GM12878 (cell line): Measurements from ENCODE around the gene SPTBN2. TPM values are rescaled to one million over a fixed set of nuclear protein-coding genes. Genes with fewer than 3 reads are reported as not detected.

Experiments used
- ATAC-seq: fragments of 200-7000 bp; cut with Tn5 transposase; 3 replicates; pipeline ENCODE4 v1.9.1; 2020; ENCODE audit warnings: mild to moderate bottlenecking, moderate library complexity
- BruUV-seq: library from RNA; stranded (reverse); fragments of 400-500 nt; replicated peaks from 2 replicates; lab custom pipeline; 2021; lab: Mats Ljungman, UMichigan
- CTCF ChIA-PET: fragments of 300-600 bp; sonication (Branson Sonifier 250); formaldehyde crosslinking; extraction: SDS; loops from one replicate; lab custom pipeline; 2021; ENCODE audit warnings: inconsistent platforms; lab: Yijun Ruan, JAX
- POLR2A ChIA-PET: fragments of 350-600 bp; formaldehyde crosslinking; extraction: SDS; loops from one replicate; lab custom pipeline; 2021; ENCODE audit warnings: inconsistent platforms; lab: Charles Lee
- RAD21 ChIA-PET: fragments of 300-600 bp; sonication (Branson Sonifier 250); formaldehyde crosslinking; loops from one replicate; lab custom pipeline; 2023; ENCODE audit warnings: antibody characterized with exemption; ENCODE audit not compliant: unreplicated experiment; lab: Charles Lee
- SMC1A ChIA-PET: fragments of 300-600 bp; sonication (Branson Sonifier 250); formaldehyde crosslinking; loops from one replicate; lab custom pipeline; 2023; ENCODE audit not compliant: unreplicated experiment, uncharacterized antibody; lab: Charles Lee
- DNase-seq: peaks from one replicate; pipeline ENCODE4 v3.0.0-alpha.2; 2011; ENCODE audit warnings: low read depth, low spot score
- FAIRE-seq: peaks from 3 replicates; lab custom pipeline; 2011; peaks lifted over from hg19 to GRCh38; lab: Jason Lieb, UNC
- H2AFZ ChIP-seq: 2 replicates; pipeline ENCODE4 v1.6.0; 2011; ENCODE audit warnings: low read depth, low read length, control low read depth; ENCODE audit not compliant: control insufficient read depth
- H3K27ac ChIP-seq: 2 replicates; pipeline ENCODE4 v1.5.1; 2011; ENCODE audit warnings: control low read depth; ENCODE audit not compliant: control insufficient read depth, insufficient read depth
- H3K27me3 ChIP-seq, 2 experiments: replicated peaks in 1 of 2; 2 replicates each; pipeline versions ENCODE4 v1.6.0 to v1.6.1; 2011; ENCODE audit warnings: low read length in 1 of 2; ENCODE audit not compliant: control insufficient read depth in 2 of 2, insufficient read depth in 2 of 2
- H3K36me3 ChIP-seq, 2 experiments: 2 replicates each; pipeline ENCODE4 v1.5.1; 2011; ENCODE audit warnings: low read length in 1 of 2; ENCODE audit not compliant: control insufficient read depth in 2 of 2, insufficient read depth in 2 of 2
- H3K4me1 ChIP-seq: 2 replicates; pipeline ENCODE4 v1.6.1; 2011; ENCODE audit warnings: mild to moderate bottlenecking, low read length, moderate library complexity, mixed read lengths; ENCODE audit not compliant: control insufficient read depth, insufficient read depth
- H3K4me2 ChIP-seq: 2 replicates; pipeline ENCODE4 v1.6.0; 2011; ENCODE audit warnings: control low read depth; ENCODE audit not compliant: control insufficient read depth, insufficient read depth
- H3K4me3 ChIP-seq: fragments of 200-600 bp; sonication (generic); 2 replicates; pipeline ENCODE4 v1.5.1; 2016
- H3K79me2 ChIP-seq: 2 replicates; pipeline ENCODE4 v1.6.0; 2011; ENCODE audit warnings: low read length; ENCODE audit not compliant: control insufficient read depth, insufficient read depth
- H3K9ac ChIP-seq: 2 replicates; pipeline ENCODE4 v1.8.0; 2011; ENCODE audit warnings: low read length, control low read depth, mixed read lengths; ENCODE audit not compliant: control insufficient read depth, insufficient read depth
- H3K9me3 ChIP-seq: replicated peaks from 3 replicates; pipeline ENCODE4 v1.5.1; 2011; ENCODE audit warnings: mild to moderate bottlenecking, low read length; ENCODE audit not compliant: control insufficient read depth, insufficient read depth
- H4K20me1 ChIP-seq: 2 replicates; pipeline ENCODE4 v1.6.0; 2011; ENCODE audit not compliant: control insufficient read depth, insufficient read depth
- BCL11A ChIP-seq: IDR thresholded peaks from 2 replicates; pipeline ENCODE4 v1.6.1; 2011; ENCODE audit warnings: low read depth, low read length
- JUND ChIP-seq: IDR thresholded peaks from 2 replicates; pipeline ENCODE4 v1.6.1; 2012; ENCODE audit warnings: low read depth, mild to moderate bottlenecking, low read length, improper control_type of control experiment, moderate library complexity
- SMAD5 ChIP-seq: IDR thresholded peaks from 2 replicates; pipeline ENCODE4 v1.6.1; 2016; ENCODE audit warnings: antibody characterized with exemption, low read depth
- STAT1 ChIP-seq: fragments of 450-650 bp; conservative IDR thresholded peaks from 2 replicates; pipeline ENCODE4 v1.6.1; 2014; ENCODE audit warnings: antibody characterized with exemption, mild to moderate bottlenecking
- ZBED1 ChIP-seq: IDR thresholded peaks from 2 replicates; pipeline ENCODE4 v1.6.1; 2016; ENCODE audit warnings: borderline replicate concordance
- ZBTB33 ChIP-seq: fragments of 450-650 bp; IDR thresholded peaks from 2 replicates; pipeline ENCODE4 v1.6.1; 2017; ENCODE audit warnings: mild to moderate bottlenecking
- ZNF384 ChIP-seq: IDR thresholded peaks from 2 replicates; pipeline ENCODE4 v1.6.1; 2012; ENCODE audit warnings: low read depth, mild to moderate bottlenecking, low read length, improper control_type of control experiment, borderline replicate concordance
- WGBS: methylation state at CpG from one replicate; pipeline ENCODE4 v1.1.6; 2016; ENCODE audit warnings: low lambda C conversion rate; ENCODE audit not compliant: insufficient replicate concordance, insufficient coverage; ENCODE audit errors: missing lambda C conversion rate; 5-methylcytosine and 5-hydroxymethylcytosine counted together
- in situ Hi-C: fragments of 300-500 bp; cut with MboI; formaldehyde crosslinking; loops from 9 replicates; pipeline ENCODE4 v1.14.3; 2018; ENCODE audit warnings: mixed read lengths
- intact Hi-C: fragments of 100-400 bp; cut with micrococcal nuclease; formaldehyde crosslinking; loops from one replicate; pipeline ENCODE4 v1.14.2; 2022; ENCODE audit not compliant: unreplicated experiment
- polyA plus RNA-seq, 11 experiments: library from polyadenylated mRNA; depleted of rRNA in 4 of 11; unstranded in 6 of 11; stranded (reverse) in 5 of 11; fragments of >200 nt; fragmentation: Nextera tagmentation in 4 of 11; fragmentation: Illumina TruSeq in 1 of 11; extraction: Ambion mirVana in 4 of 11; extraction: Trizol in 1 of 11; gene quantifications; 1 replicate in 1 of 11; 2 replicates in 10 of 11; pipeline versions ENCODE4 v1.2.1 to v1.2.3, GENCODE V29; 2011 to 2016; ENCODE audit warnings: inconsistent platforms in 2 of 11, missing spikeins in 2 of 11, low read depth in 1 of 11
- total RNA-seq, 4 experiments: library from RNA; depleted of rRNA in 3 of 4; stranded (reverse); fragments of >200 nt in 3 of 4; fragmentation: Illumina TruSeq in 1 of 4; extraction: Trizol in 1 of 4; gene quantifications; 2 replicates each; pipeline versions ENCODE4 v1.2.1 to v1.2.3, GENCODE V29; 2013 to 2021

The SPTBN2 gene
- total and polyA plus RNA-seq, 10 of the 15 experiments (the other 5 are each of a cell fraction or from before 2014, with no cell fraction given), result 0.38 to 1.0 (median 0.69) TPM; not detected in 5

DNA sequence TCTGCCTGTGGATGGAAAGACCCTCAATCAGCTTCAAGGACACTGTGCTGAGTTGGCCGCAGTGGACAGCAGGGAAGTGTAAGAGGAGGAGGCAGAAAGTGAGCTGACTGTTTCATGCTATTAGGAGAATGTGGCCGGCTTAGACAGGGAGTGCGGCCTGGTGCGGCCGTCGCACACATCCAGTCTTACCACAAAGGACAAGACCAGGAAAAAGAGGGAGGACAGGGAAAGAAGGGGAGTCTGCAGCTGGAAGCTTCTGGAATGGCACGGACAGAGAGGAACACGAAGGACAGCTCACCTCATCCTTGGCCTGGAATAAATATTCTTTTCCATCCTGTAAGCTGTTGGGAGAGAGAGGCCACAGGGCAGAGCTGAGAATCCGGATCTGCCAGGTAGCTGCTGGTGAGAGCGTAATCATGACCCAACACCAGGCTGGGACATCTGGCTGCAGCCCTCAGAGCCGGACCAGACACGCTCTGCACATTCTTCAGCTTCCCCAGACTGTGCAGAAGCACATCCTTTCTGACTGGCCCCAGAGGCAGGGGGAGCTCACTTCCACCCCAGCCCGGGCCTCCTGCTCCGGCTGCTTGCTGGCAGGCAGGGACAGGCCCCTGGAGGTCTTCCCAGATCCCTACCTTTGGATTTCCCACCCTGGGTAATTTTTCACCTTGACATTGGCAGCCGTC lies 42.8 kb downstream of the SPTBN2 start:
- in situ Hi-C loops (no loop called here), intact Hi-C loops (no loop called here)
- Histone ChIP-seq H3K79me2 (no peaks in the 10 kb centered on the region), H3K4me2 (no peak overlapping the region), H3K36me3 (no peaks in the 10 kb centered on the region), H3K27me3 (no peaks in the 10 kb centered on the region), H4K20me1 (no peaks in the 10 kb centered on the region), H3K27ac (no peak overlapping the region), H3K9me3 (no peaks in the 10 kb centered on the region), H3K4me1 (no peaks in the 10 kb centered on the region), H2AFZ (no peak overlapping the region), H3K4me3 (no peak overlapping the region), H3K9ac (no peak overlapping the region)
- ChIA-PET RAD21 (interaction anchor here (1.7 kb wide), 1 partner anchor 9 kb away, joined by 4 read pairs; no protein-coding TSS in a partner anchor), CTCF (interaction anchor here (0.8 to 1.6 kb wide), 4 partner anchors 8 to 152 kb away, joined by 3 to 4 read pairs (median 4); no protein-coding TSS in a partner anchor), POLR2A (no interaction called here), SMC1A (no interaction called here)
- TF ChIP-seq SMAD5, result no peak
- TF ChIP-seq BCL11A, result no peak
- no peak for TF ChIP-seq JUND
- no peak for TF ChIP-seq STAT1
- TF ChIP-seq ZBED1, result no peak
- no peak for TF ChIP-seq ZNF384
- no peak for TF ChIP-seq ZBTB33
- DNase-seq, result no peak
- ATAC-seq, result no peak
- WGBS, result 57% methylated on average over 15 of the region's 15 CpGs
- no peak for FAIRE-seq
- BruUV-seq, result no TSS peak
